Left kidney (tissue), 8 donors: ENCODE results near the gene BCL6. TPM values are rescaled to one million over a fixed set of nuclear protein-coding genes. Genes with fewer than 3 reads are reported as not detected.

ENCODE experiments used
- DNase-seq: peaks from one replicate; pipeline ENCODE4 v3.0.0-alpha.2; 2013
- long read RNA-seq, 8 donors: transcript quantifications; one replicate each; lab custom pipeline, GENCODE V29; 2026
- polyA plus RNA-seq: library from polyadenylated mRNA; unstranded; fragments of 120-200 nt; gene quantifications from one replicate; pipeline ENCODE4 v1.2.1, GENCODE V29; 2013; ENCODE audit not compliant: insufficient read length

Gene BCL6
- polyA plus RNA-seq: 14.2 TPM
- long read RNA-seq, donor 1, partial matches to known transcripts: 5 of 8 reads
- long read RNA-seq, donor 1, other reads (novel, unspliced or antisense): 0 of 8 reads
- long read RNA-seq, donor 2, partial matches to known transcripts: 0 of 2 reads
- long read RNA-seq, donor 2, other reads (novel, unspliced or antisense): 0 of 2 reads
- long read RNA-seq, donor 3: 0 reads
- long read RNA-seq, donor 4: 0 reads
- long read RNA-seq, donor 5, partial matches to known transcripts: 0 of 1 reads
- long read RNA-seq, donor 5, other reads (novel, unspliced or antisense): 0 of 1 reads
- long read RNA-seq, donor 6: 0 reads
- long read RNA-seq, donor 7, partial matches to known transcripts: 0 of 2 reads
- long read RNA-seq, donor 7, other reads (novel, unspliced or antisense): 0 of 2 reads
- long read RNA-seq, donor 8: 0 reads

DNA sequence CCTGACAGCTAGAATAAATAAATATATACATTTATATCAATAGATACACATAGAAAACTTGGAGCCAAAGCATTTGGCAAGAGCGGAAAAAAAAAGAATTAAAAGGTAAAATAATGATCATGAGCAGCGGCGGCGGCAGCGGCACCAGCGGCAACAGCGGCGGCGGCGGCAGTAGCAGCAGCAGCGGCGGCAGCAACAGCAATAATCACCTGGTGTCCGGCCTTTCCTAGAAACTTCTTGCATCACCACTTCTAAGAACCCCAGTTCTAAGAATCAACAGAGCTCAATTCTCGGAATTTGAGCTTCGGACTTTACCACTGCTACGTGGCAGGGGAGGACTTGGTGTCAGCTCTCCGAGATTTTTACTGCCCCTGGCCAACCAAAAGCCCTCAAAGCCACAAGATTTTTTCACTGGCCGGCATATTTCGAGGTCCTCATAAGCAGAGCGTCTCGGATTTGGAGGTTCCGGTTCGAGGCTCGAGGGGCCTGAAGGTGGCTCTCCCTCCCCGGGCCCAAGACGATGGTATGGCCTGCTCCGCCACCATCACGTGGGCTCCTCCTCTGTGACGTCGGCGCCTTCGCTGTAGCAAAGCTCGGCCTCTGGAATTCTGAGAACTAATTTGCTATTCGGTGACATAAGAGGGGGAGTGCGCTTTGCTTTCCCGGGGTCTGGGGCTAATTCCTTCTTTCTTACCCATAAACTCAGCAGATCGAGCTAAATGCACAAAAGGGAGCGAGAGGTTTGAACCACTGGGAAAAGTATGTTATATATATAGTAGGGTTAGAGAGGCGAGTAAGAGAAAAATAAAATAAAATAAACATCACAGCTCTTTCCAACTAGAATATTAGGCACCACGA, at the start of gene BCL6:
Gene BCL6, minus strand, starts transcription at position 268 of the 858 bp plus-strand sequence. CDS start 11,775 bp downstream, outside the sequence.
- peak; percentile 97 for DNase-seq

DNA sequence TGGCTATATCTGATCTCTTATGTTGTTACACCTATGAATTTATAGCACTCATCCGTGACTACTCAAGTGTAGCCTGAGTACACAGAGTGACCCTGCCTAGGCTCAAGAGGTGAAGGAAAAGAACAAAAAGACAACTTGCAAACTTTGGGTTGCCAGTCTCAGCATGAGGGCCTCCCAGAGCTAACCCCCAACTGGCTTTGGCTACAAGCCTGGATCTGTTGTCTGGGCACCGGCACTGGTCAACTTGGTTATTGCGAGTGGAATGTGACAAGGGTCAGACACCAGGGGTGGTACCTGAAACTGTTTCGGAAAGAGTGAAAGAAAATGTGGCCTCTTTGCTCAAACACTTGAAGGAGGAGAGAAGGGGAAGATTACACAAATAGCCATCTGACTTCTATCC, 49.5 kb upstream of the BCL6 start:
- DNase-seq: no peak

DNA sequence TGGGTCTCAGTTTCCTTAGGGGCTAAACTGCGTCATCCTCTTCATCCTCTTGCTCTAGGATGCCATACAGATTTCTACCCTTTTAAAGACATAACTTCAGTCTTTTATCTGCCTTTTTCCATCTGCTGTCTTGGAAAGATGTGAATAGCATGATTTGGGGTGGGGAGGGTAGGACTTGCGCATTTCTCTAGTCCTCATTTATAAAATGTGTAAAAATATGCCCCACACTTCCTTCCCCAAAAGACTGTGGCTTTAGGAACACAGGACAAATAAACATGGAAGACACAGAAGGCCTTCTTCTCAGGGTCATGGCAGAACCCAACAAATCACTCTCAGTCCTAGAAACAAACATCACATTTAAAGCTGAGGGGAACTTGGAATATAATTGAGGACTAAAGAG, 48.4 kb upstream of the BCL6 start:
- DNase-seq: no peak

DNA sequence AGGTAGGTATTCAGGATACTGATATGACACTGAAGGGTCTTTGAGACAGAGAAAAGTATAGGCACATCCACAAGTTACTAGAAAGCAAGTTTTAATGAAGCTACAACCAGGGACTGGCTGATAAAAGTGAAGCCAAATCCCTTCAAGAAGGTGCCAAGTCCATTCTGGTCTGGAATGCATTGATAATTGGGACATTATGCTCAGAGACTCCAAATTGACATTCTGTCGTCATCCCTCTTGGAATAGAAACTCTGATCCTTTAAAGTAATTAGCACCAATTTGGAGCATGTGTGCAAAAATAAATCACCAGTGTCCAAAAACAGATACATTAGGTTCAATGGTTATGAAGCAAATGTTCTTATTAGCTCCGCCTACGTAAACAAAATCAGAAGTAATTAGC, 47.3 kb upstream of the BCL6 start:
- DNase-seq: no peak

DNA sequence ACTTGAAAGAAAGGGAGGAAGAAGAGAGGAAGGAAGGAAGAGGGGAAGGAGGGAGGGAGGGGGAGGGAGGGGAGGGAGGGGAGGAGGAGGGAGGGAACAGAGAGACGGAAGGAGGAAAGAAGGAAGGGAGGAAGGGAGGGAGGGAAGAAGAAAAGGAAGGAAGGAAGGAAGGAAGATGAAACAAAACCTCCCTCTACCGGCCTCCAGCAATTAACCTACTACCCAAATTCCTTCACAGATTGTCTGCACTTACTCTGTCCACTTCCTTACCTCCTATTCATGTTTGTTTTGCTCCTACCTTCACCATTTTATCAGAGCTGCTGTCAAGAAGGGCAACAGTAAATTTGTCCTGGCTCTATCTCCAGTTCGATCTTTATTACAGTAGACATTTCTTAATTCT, 44.6 kb upstream of the BCL6 start:
- no peak for DNase-seq

DNA sequence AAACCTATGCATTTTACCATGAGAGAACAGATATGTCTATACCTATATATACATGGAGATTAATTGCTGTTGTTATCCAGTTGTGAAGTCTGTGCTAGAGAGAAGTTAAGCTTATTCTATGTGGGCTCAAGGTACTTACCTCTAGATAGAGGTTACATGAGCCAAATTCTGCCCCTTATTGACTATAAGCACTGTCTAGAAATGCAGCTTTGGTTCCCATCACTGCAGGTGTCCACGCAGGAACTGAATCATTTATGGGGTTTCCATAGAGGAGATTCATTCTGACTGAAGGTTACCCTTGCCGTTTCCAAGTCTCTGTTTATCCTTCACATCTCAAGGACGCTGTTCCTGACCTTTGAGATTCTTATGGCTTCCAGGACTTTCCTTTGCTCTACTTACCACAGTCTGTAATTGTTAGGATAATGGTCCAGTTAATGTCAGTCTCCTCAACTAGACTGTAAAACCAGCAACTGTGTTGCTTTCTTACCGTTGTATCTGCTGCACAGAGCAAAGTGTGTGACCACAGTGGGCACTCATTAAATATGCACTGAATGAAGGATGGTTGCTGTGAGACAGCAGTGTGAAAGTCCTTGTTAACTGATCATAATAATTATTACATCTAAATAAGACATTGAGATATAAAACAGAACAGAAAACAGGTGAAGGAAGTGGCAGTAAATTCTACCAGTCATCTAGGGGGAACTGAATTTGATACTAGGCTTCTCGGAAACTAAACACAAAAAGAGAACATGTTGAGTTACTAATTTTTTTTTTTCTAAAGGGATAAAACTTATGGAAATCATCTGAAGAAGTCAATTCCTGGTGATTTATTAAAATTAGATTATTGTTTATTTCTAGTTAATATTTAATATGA, 44.0 kb upstream of the BCL6 start:
- no peak for DNase-seq

DNA sequence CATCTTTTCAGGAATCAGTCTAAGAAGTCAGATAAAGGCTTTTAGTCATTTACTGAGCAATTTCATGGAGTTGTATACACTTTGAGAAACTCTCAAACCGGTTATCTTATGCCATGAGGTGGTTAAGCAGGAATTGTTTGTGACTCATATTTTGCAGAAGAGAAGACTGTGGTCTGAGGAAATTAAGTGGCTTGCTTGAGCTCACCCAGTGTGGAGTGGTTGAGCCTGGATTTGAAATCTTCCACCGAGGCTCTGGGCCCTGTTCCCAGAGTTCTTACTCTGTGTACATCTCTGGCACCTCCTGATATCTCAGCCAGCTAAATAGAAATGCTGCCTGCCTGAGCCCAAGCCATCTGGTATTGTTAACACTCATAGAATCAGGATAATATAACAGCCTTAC, 37.8 kb upstream of the BCL6 start:
- no peak for DNase-seq

DNA sequence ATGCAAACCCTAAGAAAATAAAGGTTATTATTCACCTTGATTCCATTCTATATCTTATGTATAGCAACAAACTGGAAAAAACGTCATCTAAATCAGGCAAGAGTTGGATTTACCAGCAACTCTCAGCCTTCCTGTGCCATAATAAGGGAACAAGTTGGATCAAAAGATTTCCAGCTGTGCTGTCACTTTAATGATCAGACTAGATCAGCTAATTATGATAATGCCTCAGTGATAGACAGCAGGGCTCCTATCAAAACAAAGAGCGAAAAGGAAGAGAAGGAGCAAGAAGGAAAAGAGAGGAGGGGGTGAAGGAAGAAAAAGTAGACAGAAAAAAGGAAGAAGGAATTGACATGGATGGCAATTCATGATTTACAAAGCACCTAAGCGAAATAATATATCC, 36.7 kb upstream of the BCL6 start:
- no peak for DNase-seq

DNA sequence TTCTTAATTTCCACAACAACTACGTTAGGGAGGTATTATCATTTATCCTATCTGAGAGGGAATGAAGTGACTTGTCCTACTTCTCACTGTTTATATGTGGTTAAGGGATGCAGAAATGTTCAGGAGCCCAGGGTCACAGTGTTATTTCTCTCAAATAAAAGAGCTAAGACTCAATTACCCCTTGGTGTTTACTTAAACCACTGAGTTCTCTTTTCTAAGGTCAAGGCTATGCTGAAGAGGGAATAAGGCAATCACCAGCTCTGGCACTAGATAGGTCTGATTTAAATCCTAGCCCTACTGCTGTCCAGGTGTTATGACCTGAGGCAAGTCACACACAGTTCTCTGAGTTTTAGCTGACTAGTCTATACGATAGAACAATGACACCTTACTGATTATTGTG, 35.7 kb upstream of the BCL6 start:
- no peak for DNase-seq

DNA sequence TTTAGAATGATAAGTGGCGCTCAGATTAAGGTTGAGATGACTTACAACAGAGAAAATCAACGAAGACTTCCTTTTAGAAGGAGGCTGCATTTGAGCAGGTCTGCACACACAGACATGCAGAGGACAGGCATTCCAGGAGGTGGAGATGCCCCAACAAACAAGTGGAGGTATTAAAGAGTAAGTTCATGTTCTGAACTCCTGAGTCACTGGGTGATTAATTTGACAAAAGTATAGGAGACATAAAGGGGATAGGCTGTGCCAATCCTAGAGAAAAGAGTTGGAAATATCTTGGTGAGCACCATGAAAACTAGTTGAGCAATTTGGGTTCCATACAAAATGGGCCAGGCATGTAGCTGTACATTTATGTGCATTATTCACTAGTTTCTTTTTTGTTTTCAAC, 33.5 kb upstream of the BCL6 start:
- no peak for DNase-seq

DNA sequence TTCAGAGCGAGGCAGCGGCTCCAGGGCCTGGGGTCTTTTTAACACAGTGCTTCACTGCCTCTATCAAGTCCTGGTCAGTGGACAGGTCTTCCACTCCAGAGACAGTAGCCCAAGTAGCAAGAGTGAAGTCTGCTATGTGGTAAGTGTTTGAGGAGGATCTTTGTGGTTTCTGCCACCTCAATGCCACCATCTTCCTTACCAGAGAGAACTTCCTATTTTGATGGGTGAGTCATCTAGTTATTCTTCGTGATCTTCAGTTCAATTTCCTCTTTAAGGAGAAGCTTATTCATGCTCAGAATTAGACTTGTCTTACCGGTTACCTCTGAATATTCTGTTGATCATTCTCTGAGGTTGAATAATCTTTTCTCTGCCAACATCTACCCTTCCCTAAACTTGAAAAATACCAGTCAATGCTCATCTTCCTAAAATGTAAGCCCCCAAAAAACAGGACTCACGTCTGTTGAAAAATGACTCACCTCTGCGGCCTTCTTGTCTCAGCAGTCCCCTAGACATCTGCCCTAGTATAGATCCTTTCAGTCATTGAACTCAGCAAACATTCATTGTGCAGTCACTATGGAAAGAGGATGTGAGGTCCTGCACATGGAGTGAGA, 32.2 kb upstream of the BCL6 start:
- no peak for DNase-seq

DNA sequence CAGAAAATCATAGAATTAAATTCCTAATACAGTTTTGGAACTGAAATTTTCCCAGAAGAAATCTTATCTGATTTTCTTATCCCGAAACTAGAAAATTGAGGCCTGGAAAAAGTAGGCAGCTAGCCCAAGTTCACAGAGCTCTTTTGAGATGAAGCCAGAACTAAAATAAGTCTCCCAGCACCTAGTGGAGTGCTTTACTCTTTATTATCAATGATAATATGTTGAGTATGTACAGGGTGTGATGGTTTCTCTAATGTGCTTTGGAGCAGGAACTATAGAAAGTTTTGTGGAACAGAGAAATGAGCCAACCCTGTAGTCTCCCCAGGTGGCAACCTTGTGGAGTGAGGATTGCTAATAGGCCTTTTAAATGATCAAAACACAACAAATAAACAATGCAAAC, 30.3 kb upstream of the BCL6 start:
- DNase-seq: no peak

DNA sequence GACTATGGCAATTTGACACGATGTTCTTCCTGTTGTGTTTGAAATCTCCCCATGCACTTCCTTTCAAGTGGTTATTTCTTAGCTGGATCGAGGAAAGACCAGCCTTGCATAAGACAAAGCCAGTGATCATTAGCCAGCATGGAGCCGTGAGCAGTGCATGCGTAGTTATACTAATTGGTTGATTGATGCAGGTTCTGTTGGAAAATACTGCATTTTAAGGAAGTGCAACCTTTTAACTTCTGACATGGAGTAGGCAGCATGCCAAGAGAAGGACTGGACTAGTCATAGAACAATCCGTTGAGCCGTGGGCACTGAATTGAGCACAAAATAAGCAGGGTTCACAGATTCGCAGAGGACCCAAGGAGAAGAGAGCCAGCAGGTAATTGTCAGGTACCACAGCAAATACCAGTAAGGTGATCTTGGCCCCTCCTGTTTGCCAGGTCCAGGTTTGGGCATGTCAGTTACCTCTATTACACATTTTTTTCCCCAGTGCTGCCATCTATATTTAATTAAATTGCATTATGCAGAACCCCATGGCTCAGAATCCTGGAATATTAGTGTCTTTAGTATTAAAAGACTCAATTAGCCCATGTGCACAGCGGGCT, 29.0 kb upstream of the BCL6 start:
- DNase-seq: no peak

DNA sequence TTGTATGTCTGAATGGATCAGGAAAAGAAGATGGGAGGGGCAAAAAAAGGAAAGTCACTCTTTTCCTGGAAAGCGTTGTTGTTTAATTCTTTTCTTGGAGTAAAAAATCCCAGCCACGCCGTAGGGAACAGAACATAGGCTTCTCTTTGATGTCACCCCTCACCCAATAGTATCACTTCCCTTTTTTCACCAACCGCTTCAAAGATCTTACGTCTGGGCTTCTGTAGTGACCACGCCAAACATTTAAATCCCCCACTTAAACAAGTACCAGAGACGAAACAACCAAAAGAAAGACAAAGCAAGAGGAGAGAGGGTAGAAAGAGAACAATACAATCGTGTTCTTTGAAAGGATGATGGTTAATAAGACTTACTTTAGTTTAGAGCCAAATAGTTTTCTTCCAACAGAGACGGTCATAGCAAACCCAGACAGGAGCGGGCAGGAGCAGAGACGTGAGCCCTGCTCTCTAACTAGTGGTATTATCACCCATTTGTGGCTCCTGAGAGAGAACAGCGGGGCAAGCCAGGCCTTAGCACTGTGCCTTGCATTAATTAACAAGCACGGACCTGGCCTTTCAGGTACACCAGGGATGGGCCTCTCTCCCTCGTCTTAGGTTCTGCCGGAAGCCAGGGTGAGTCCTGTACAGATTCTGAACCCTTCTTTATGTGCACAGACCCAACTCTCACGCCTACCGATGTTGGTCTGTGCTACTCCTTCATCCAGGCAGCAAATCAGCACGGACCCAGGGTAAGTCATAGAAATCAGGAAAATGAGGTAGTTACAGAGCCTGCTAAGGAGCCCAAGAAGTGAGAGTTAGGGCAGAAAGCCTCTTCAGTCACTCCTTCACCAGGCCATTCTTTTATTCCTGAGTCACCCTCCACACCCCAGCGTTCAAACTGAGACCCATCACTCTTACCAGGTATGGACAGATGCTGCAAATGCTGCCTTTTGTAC, 28.2 kb upstream of the BCL6 start:
- DNase-seq: no peak

DNA sequence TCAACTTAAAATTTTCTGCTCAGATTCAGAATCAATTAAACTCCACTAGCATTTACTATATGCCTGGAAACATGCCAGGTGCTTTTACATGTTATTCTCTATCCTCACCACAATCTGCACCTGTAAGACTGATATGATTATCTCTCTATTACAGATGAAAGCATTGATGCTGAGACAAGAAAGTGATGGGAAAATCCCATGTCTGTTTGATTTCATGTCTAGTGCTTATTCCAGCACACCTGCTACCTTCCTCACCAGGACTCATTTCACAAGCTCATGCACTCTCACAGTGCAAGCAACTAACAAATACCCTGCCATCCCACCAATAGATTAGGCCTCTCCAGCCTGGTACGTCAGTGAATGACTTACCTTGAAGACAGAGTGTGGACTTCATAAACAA, 25.0 kb upstream of the BCL6 start:
- DNase-seq: no peak

DNA sequence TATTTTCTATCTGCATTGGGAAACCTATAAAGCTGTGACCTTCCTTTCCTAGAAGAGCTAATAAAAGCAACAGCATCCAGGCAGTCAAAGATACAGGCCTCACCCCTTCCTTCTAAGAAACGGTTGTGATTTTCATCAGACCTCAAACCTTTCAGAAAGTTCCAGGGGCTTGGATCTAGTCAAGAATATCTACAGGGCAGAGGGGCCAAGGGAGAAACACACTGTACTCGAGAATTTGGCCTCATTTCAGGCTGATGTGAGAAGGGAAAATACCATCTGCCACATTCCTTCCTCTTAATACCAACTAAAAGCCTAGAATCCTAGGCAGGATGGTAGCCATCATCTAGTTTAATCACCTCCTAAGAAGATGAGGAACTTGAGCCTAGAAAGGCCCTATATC, 24.5 kb upstream of the BCL6 start:
- DNase-seq: no peak

DNA sequence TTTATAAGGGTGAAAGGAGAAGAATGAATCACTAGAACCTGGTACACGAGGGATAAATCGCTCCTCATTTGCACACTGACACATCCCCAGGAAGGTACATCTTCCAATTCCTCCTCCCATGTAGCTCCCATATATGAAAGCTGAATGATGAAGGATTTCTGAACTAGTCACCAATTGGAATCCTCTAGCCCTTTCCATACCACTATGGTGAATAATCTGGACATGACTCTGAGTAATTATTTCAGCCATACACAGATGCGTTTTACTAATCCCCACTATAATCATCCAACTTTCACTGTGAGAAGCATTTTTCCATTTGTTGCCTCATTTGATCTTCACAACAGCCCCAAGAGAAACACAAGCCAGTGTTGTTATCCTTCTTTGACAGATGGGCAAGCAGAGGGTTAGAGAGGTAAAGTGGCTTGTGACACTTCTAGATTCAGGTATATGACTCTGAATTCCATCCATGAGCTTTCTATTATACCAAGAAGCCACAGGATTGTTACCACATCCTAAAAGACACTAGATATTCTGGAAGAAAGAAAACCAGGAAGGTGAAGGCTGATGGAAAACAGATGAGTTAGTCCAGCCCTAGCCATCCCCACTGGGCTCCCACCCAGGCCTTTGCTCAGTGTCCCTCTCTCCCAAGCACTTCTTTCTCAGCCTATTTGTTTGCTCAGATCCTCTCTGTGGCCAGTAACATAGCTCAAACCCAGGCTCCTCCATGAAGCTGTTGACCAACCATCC, 22.2 kb upstream of the BCL6 start:
- DNase-seq: no peak

DNA sequence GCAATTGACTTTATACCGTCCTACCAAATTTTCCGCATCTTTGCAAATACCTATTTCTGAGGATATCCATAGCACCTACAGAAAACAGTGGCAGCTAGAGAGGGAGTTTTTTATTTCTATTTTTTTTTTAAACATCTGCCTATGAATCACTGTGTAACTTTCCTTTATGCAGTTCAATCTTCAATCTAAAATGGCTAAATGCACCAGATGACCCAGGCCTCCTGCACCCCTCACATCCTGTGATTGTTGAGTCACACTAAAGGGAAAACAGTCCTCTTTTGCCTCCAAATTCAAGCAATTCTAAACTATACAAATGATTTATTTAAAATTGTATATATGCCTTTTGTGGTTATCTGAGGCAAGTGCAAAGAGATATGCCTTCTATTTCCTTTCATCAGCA, 20.1 kb upstream of the BCL6 start:
- DNase-seq: no peak

DNA sequence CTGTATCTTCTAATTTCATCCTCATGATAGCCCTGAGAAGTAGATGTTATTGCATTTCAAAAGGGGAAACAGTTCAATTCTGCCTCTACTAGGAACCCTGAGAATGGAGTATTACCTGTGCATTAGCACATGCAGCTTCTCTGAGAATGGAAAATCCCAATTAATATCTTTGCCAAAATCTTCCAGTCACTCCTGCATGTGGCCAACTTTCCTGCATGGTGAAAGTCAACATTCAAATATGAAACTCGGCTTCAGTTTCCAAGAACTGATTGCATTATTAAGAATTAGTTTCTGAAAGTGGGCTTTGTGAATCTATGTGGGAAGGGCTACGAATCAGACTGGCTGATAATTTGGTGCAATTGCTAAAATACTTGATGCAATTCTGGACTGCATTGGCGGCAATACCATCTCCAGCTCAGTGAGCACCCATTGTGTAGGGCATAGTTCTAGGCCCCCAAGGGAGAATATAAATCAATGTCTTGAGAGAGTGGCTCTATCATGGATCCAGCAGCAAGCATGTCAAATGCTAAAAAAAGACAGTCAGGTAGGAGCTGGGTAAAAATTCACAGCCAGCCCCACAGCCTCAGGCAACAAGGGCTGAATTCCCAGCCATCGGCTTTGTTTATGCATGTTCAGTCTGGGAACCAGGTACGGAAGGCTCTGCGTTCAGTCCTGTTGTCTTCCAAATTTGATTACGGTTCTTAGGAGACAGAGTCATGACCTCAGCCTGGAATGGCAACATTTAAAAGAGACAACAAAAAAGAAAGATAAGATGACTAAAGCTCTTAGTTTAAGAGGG, 18.8 kb upstream of the BCL6 start:
- DNase-seq: no peak
